Testis (tissue), 3 donors: ENCODE measurements around the gene ING5. TPM values are rescaled to one million over a fixed set of nuclear protein-coding genes. Genes with fewer than 3 reads are reported as not detected.
A peak's percentile ranks its signal among the peaks of the same experiment; 100 is the strongest.

Experiments
- DNase-seq: peaks from one replicate; pipeline ENCODE4 v3.0.0-alpha.2; 2019
- H3K27ac ChIP-seq, 2 donors: fragments of 200-600 bp; sonication (generic); one replicate each; pipeline ENCODE4 v1.5.1; 2019
- H3K27me3 ChIP-seq: fragments of 200-600 bp; sonication (generic); one replicate; pipeline ENCODE4 v1.5.1; 2019
- H3K36me3 ChIP-seq: fragments of 200-600 bp; sonication (generic); one replicate; pipeline ENCODE4 v1.5.1; 2017; ENCODE audit warnings: low read depth; ENCODE audit errors: missing control alignments
- H3K4me1 ChIP-seq: fragments of 200-600 bp; sonication (generic); one replicate; pipeline ENCODE4 v1.5.1; 2019
- H3K4me3 ChIP-seq, 2 donors: fragments of 200-600 bp; sonication (generic); one replicate each; pipeline ENCODE4 v1.5.1; 2017 to 2019
- H3K9me3 ChIP-seq: fragments of 200-600 bp; sonication (generic); one replicate; pipeline ENCODE4 v1.5.1; 2017
- POLR2A ChIP-seq: fragments of 450-650 bp; IDR thresholded peaks from one replicate; pipeline ENCODE4 v1.6.1; 2017; ENCODE audit warnings: antibody characterized with exemption, mild to moderate bottlenecking, moderate library complexity
- WGBS, 2 donors: methylation state at CpG; one replicate each; pipeline ENCODE4 v1.1.5; 2018; 5-methylcytosine and 5-hydroxymethylcytosine counted together
- intact Hi-C: fragments of 100-400 bp; cut with DNase I; formaldehyde crosslinking; loops from one replicate; pipeline ENCODE4 v1.15.1; 2023; ENCODE audit warnings: low total_unique reads
- polyA plus RNA-seq: library from polyadenylated mRNA; stranded (reverse); fragments of 350-450 nt; fragmentation: Illumina TruSeq; extraction: RNeasy Lipid Tissue Mini Kit (QIAGEN cat#74804); gene quantifications from one replicate; pipeline ENCODE4 v1.2.3, GENCODE V29; 2014; ENCODE audit warnings: low read depth, low replicate concordance; ENCODE audit not compliant: insufficient read depth
- total RNA-seq, 2 donors: library from RNA; depleted of rRNA; stranded (reverse); fragments of >200 nt; gene quantifications; one replicate each; pipeline ENCODE4 v1.2.3, GENCODE V29; 2016
- TF ChIP-seq, protein P1 (sequence below), 3 experiments: fragments of 450-650 bp in 2 of 3; fragments of 200-600 bp in 1 of 3; sonication (generic) in 1 of 3; IDR thresholded peaks; one replicate each; pipeline ENCODE4 v1.5.1; 2016 to 2019; ENCODE audit warnings: antibody characterized with exemption in 3 of 3, mild to moderate bottlenecking in 2 of 3, moderate library complexity in 1 of 3

ING5 gene
- total and polyA plus RNA-seq, 3 donors from 2014 or later: 21.5 to 56.9 (median 44.5) TPM

DNA sequence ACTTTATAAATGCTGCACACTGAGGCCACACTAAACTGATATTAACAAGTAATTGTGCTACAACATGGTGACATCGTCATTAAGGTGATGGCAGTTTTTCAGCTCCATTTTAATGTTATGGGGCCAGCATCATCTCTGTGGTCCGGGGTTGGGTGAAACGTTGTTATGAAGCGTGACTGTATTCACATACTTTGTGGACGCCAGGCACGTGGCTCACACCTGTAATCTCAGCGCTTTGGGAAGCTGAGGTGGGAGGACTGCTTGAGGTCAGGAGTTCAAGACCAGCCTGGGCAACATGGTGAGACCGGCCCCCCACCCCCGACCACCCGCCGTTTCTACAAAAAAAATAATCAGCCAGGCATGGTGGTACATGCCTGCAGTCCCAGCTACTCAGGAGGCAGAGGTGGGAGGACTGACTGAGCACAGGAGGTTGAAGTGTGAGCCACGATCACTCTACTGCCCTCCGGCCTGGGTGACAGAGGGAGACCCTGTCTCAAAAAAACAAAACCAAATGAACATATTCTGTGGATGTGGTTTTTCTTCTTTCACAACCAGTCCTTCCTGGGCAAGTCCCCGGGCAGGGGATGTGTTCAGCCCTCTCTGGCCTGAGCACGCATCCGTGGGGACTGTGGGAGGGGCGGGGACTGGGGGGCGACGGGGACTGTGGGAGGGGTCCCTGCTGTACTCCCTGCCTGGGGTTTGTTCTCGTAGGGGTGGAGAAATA is 61.9 kb downstream of the ING5 start:
- Histone ChIP-seq H3K4me1 (no peaks in the 10 kb centered on the region), H3K36me3 (no peaks in the 10 kb centered on the region), H3K9me3 (no peaks in the 10 kb centered on the region), H3K27me3 (no peaks in the 10 kb centered on the region), H3K4me3 (no peak overlapping the region), H3K27ac (no peak overlapping the region)
- WGBS, 2 donors: 84 to 86% methylated on average over 16 to 20 of the region's 20 CpGs
- TF ChIP-seq POLR2A: no peak
- TF ChIP-seq, protein P1, sequence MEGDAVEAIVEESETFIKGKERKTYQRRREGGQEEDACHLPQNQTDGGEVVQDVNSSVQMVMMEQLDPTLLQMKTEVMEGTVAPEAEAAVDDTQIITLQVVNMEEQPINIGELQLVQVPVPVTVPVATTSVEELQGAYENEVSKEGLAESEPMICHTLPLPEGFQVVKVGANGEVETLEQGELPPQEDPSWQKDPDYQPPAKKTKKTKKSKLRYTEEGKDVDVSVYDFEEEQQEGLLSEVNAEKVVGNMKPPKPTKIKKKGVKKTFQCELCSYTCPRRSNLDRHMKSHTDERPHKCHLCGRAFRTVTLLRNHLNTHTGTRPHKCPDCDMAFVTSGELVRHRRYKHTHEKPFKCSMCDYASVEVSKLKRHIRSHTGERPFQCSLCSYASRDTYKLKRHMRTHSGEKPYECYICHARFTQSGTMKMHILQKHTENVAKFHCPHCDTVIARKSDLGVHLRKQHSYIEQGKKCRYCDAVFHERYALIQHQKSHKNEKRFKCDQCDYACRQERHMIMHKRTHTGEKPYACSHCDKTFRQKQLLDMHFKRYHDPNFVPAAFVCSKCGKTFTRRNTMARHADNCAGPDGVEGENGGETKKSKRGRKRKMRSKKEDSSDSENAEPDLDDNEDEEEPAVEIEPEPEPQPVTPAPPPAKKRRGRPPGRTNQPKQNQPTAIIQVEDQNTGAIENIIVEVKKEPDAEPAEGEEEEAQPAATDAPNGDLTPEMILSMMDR (IDR thresholded peaks at IDR 0.05): no peak
- DNase-seq: no peak
- intact Hi-C loops: no loop called here

DNA sequence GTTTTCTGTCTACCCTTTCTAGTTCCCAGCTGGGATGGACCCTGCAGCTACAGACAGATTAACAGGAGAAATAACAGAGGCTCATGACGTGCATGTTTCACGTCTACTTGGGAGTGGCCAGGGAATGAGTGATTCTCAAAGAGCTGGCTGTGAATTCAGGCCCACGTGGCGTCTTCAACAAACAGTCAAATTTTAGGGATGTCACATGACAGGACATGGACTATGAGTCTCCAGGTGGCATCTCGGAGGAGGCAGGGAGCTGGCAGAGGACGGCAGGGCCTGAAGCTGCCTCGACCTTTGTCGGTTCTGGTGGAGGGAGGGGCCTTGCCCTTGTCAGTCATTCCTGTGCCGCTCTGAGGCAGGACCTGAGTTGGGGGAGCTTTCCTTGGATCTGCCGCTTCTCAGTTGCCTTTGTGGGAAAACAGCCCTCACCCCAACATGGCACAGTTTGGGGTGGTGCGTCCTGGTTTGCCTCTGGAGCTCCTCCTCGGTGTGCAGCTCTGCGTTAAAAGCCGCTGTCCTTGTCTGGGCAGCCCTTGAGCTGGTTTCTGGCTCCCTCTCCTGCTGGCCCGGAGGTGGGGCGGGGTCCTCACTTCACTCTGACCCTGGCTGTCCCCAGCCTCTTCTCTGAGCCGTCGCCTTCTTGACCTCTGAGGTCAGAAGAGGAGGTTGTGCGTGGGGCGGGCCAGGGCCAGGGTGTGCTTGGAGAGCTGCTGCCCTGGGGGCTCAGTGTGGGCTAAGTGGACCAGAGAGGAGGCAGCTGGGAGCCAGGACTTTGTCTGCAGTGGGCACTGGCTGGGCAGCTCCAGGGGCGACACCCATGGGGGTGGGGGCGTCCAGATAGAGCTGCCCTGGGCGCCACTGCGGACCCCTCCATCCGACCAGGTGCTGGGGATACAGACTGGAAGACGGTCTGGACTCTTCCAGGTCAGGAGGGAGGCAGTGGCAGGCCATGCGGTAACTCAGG is 62.7 kb downstream of the ING5 start:
- Histone ChIP-seq H3K27me3 (no peaks in the 10 kb centered on the region), H3K9me3 (no peaks in the 10 kb centered on the region), H3K27ac (no peak overlapping the region), H3K36me3 (no peaks in the 10 kb centered on the region), H3K4me1 (no peaks in the 10 kb centered on the region), H3K4me3 (no peak overlapping the region)
- DNase-seq: no peak
- intact Hi-C loops: no loop called here
- TF ChIP-seq, protein P1 (IDR thresholded peaks at IDR 0.05): no peak
- TF ChIP-seq POLR2A: no peak
- WGBS, 2 donors: 84 to 88% methylated on average over 20 to 27 of the region's 27 CpGs

DNA sequence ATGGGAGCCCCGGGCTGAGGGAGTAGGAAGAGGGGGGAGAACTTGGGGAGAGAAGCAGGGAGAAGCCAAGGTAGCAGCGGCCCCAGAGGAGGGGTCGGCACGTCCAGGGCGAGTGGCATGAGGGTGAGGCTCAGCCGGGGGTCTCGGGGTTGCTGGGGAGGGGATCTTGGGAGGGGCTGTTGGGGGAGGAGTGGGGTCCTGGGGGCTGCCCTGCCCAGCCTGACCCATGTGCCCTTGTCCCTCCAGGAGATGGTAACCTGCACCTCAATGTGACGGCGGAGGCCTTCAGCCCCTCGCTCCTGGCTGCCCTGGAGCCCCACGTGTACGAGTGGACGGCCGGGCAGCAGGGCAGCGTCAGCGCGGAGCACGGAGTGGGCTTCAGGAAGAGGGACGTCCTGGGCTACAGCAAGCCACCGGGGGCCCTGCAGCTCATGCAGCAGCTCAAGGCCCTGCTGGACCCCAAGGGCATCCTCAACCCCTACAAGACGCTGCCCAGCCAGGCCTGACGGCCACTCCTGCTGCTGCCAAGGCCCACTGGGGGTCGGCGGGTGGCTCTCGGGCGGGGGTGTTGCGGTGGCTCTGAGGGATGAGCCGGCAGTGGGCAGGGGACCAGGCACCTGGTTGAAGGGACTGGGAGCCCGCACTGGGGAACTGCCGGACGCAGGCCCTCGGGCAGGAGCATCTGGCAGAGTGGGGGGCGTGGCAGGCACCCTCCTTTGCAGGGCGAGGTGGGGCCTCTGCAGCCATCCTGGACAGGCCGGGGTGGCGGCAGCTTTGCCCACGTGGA is 65.8 kb downstream of the ING5 start:
- no peaks in the 10 kb centered on the region for H3K9me3 ChIP-seq
- peak; percentile 8 for DNase-seq
- H3K27me3 ChIP-seq: no peaks in the 10 kb centered on the region
- H3K4me1 ChIP-seq: no peaks in the 10 kb centered on the region
- H3K27ac ChIP-seq: no peak overlapping the region
- WGBS, 2 donors: 93 to 95% methylated on average over 27 to 36 of the region's 37 CpGs
- no peak for TF ChIP-seq POLR2A
- TF ChIP-seq, protein P1 (IDR thresholded peaks at IDR 0.05): no peak
- no peak overlapping the region for H3K4me3 ChIP-seq
- intact Hi-C loops: no loop called here
- no peaks in the 10 kb centered on the region for H3K36me3 ChIP-seq

DNA sequence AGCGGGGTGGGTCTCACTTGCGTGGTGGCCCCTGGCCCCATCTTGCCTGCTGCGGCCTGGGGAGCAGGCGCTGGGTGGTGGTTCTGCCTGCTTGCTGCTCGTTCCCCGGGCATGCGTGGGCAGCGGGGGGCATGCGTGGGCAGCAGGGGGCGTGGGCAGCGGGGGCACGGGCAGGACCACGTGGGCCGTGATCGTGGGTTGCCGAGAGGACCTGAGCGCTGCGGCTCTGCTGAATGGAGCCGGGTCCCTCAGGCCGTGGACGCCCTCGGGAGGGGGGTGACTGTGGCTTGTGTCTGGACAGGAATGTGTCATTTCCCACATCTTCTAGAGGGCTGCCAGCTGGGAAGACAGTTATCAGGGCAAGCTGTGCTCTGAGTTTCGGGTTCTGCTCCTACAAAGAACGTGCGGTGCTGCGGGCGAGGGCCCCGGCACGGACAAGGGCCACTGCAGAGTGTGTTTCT is 66.4 kb downstream of the ING5 start:
- 91% methylated on average over 8 to 29 of the region's 29 CpGs for WGBS, 2 donors
- intact Hi-C loops: no loop called here
- Histone ChIP-seq H3K27me3 (no peaks in the 10 kb centered on the region), H3K4me1 (no peaks in the 10 kb centered on the region), H3K36me3 (no peaks in the 10 kb centered on the region), H3K4me3 (no peak overlapping the region), H3K27ac (no peak overlapping the region), H3K9me3 (no peaks in the 10 kb centered on the region)
- TF ChIP-seq, protein P1 (IDR thresholded peaks at IDR 0.05): no peak
- TF ChIP-seq POLR2A: no peak
- DNase-seq: no peak
